MG63 (cell line): Measurements from ENCODE around the gene STAT5A. TPM values are rescaled to one million over a fixed set of nuclear protein-coding genes. Genes with fewer than 3 reads are reported as not detected.
"Not testable (repeated sequence)": the region's sequence is repeated elsewhere in the genome, so short reads cannot be mapped to it uniquely, and the experiment has no call there.

ENCODE experiments used
- DNase-seq: peaks from one replicate; pipeline ENCODE4 v3.0.0-alpha.2; 2020
- H3K27me3 ChIP-seq: fragments of 250-450 bp; sonication (Bioruptor Pico); 2 replicates; pipeline ENCODE4 v1.5.1; 2020; ENCODE audit warnings: mild to moderate bottlenecking, moderate library complexity
- H3K36me3 ChIP-seq: fragments of 250-450 bp; sonication (Bioruptor Pico); 2 replicates; pipeline ENCODE4 v1.5.1; 2020; ENCODE audit warnings: mild to moderate bottlenecking, moderate library complexity
- H3K4me3 ChIP-seq: fragments of 250-450 bp; sonication (Bioruptor Pico); 2 replicates; pipeline ENCODE4 v1.5.1; 2020; ENCODE audit warnings: mild to moderate bottlenecking, moderate library complexity
- H3K9me3 ChIP-seq: fragments of 250-450 bp; sonication (Bioruptor Pico); 2 replicates; pipeline ENCODE4 v1.5.1; 2020; ENCODE audit warnings: mild to moderate bottlenecking, moderate library complexity
- total RNA-seq: library from RNA; depleted of rRNA; stranded (reverse); fragments of >200 nt; shearing (Covaris generic); gene quantifications from 2 replicates; pipeline ENCODE4 v1.2.3, GENCODE V29; 2014; ENCODE audit warnings: low replicate concordance

Gene STAT5A
- total RNA-seq, 1 experiment from 2014 or later: 23.0 TPM

DNA sequence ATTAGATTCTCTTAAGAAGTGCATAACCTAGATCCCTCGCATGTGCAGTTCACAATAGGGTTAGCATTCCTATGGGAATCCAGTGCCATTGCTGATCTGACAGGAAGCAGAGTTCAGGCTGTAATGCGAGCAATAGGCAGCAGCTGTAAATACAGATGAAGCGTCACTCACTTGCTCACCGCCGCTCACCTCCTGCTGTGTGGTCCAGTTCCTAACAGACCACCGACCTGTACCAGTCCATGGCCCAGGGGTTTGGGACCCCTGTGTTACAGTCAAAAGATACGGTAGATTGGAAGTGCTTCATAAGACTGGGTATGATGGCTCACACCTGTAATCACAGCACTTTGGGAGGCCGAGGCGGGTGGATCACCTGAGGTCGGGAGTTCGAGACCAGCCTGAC lies 2.8 kb downstream of the STAT5A start:
- Histone ChIP-seq H3K27me3 (no peaks in the 10 kb centered on the region), H3K4me3 (no peak overlapping the region), H3K36me3 (no peaks in the 10 kb centered on the region), H3K9me3 (no peaks in the 10 kb centered on the region)
- DNase-seq: no peak

DNA sequence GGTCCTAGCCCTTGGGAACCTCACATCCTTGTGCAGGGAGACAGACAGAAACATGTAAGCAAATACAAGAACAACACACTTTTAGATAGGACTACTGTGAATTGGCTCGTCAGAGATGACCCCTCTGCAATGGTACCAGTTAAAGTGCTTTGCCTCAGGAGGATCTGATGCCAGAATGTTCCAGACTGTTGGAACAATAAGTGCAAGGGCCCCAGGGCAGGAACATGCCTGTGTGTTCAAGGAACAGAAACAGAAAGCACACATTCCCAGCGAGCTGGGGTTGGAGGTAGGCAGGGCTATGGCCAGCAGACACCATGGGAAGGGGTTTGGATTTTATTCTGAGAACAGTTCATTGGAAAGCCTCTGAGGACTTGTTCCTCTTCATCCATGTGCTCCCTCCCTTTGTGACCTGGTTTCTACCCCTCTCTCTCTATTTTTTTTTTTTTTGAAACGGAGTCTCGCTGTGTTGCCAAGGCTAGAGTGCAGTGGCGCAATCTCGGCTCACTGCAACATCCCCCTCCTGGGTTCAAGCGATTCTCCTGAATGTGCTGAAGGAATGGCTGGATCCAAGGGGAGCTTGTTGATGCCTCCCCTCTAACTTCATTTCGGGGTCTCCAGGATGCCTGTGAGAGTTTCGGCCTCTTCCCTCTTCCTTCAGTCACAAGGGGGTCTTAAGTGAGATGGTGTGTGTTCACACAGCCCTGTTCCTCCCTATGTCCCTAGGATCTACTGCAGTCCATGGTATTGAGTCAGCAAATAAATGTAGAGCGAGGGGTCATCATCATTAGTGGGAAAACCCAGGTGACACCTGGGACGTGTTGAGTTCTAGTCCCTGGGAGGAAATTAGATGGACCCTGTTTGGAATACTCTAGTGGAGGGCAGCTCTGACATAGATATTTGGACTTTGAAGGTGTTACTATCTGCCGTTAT lies 6.4 kb downstream of the STAT5A start:
- no peaks in the 10 kb centered on the region for H3K27me3 ChIP-seq
- H3K36me3 ChIP-seq: no peaks in the 10 kb centered on the region
- DNase-seq: no peak
- no peak overlapping the region for H3K4me3 ChIP-seq
- H3K9me3 ChIP-seq: no peaks in the 10 kb centered on the region

DNA sequence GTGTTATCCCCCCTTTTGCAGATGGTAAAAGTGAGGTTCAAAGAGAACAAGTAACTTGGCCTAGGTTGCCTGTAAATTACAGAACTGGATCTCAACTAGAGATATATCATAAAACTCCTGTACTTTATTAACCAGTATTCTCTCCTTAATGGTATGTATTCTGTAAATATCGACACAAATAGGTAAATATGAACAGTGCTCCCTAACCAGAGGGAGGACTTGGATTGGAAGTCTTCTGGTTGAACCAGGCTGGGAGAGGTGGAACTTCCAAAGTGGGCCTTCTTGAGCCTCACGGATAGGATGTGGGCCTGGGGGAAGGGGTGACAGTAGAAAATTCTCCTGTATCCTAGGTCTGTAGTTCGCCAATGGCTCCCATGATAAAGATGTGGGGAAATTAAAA lies 7.7 kb downstream of the STAT5A start:
- no peak overlapping the region for H3K4me3 ChIP-seq
- H3K27me3 ChIP-seq: no peaks in the 10 kb centered on the region
- H3K36me3 ChIP-seq: no peaks in the 10 kb centered on the region
- H3K9me3 ChIP-seq: no peaks in the 10 kb centered on the region
- no peak for DNase-seq

DNA sequence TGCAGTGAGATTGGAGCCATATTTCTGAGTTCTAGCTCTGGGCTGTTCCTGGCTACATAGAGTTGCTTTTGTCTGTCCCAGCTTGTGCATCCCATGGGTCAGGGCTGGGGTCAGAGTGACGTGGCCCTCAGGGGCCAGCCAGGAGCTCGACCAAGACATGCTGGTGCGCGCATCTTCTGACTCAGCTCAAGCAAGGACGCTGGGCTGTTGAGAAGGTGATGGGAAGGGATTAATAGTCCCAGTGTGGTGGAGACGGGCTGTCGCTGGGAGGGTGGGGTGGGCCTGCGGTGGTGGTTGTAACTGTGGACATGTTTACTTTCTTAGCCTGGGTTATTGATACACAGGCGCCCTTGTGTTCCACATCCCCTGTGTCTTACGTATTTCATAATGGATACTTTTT lies 9.5 kb downstream of the STAT5A start:
- not testable (repeated sequence) for H3K4me3 ChIP-seq, DNase-seq, H3K9me3 ChIP-seq, H3K27me3 ChIP-seq, H3K36me3 ChIP-seq

DNA sequence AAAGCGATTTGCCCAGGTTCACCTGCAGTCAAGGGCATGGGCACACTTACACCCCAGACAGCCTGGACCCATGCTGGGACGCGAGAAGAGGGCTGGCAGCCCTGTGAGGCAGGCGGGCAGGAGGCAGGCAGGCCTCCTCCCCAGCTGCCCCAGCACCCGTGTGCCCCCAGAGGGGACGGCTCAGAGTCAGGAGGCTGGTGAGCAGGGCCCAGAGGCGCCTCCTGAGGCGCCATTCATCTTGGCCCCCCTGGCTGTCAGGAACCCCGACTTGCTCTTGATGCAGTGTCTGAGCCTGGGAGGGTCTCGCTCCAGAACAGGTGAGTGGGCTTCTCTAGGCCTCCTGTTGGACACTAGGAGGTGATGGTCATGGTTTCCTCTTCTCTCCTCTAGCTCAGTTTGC lies 11.1 kb downstream of the STAT5A start:
- not testable (repeated sequence) for H3K4me3 ChIP-seq, H3K9me3 ChIP-seq, DNase-seq, H3K36me3 ChIP-seq, H3K27me3 ChIP-seq

DNA sequence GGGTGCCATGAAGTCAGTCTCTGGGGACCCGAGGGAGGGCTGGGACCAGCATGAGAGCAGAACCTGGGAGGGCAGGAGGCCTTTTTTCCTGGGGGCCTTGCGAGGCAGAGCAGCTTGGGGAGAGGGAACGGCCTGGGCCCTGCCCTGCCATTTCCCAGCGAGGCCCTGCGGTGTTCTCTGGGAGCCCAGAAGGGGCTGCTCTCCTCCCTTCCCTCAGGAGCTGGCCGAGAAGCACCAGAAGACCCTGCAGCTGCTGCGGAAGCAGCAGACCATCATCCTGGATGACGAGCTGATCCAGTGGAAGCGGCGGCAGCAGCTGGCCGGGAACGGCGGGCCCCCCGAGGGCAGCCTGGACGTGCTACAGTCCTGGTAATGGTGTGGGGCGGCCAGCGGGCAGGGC lies 11.6 kb downstream of the STAT5A start:
- not testable (repeated sequence) for DNase-seq, H3K36me3 ChIP-seq

DNA sequence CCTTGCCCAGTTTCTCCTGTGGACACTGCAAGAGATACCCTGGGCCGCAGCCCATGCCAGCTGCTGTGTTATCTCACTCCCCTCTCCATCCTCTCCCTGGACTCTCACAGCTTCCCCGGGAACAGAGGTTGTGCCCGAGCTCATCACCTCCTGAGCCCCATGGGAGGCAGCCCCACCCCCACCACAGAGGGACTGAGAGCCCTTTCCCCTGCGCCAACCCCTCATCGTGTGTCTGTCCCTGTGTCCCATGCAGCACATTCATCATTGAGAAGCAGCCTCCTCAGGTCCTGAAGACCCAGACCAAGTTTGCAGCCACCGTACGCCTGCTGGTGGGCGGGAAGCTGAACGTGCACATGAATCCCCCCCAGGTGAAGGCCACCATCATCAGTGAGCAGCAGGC lies 12.7 kb downstream of the STAT5A start:
- no peak overlapping the region for H3K4me3 ChIP-seq
- no peaks in the 10 kb centered on the region for H3K9me3 ChIP-seq
- no peaks in the 10 kb centered on the region for H3K27me3 ChIP-seq
- no peak for DNase-seq
- no peaks in the 10 kb centered on the region; the same call in 1 of the 2 replicates for H3K36me3 ChIP-seq

More for the DNA sequence above, 11.6 kb downstream of the STAT5A start:
- not testable (repeated sequence) for H3K9me3 ChIP-seq, H3K4me3 ChIP-seq, H3K27me3 ChIP-seq

DNA sequence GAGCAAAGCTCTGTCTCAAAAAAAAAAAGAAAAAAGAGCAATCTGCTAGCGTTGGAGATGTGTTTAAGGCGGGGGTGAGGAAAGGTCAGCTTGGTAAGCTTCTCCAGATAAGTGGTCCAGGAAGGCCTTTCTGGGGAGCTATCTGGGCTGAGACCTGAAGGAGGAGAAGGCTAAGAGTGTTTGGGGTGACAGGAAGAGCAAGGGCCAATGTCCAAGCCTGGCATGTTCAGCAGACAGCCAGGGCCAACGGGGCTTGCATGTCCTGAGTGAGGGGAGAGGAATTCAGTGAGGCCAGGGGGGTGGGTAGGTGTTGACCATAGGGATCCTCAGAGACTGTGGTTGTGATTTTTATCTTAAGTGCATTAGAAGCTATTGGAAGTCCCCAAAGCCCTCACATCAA lies 15.4 kb downstream of the STAT5A start:
- Histone ChIP-seq H3K36me3 (no peaks in the 10 kb centered on the region; the same call in 1 of the 2 replicates), H3K27me3 (no peaks in the 10 kb centered on the region), H3K4me3 (no peak overlapping the region), H3K9me3 (no peaks in the 10 kb centered on the region)
- DNase-seq: no peak

DNA sequence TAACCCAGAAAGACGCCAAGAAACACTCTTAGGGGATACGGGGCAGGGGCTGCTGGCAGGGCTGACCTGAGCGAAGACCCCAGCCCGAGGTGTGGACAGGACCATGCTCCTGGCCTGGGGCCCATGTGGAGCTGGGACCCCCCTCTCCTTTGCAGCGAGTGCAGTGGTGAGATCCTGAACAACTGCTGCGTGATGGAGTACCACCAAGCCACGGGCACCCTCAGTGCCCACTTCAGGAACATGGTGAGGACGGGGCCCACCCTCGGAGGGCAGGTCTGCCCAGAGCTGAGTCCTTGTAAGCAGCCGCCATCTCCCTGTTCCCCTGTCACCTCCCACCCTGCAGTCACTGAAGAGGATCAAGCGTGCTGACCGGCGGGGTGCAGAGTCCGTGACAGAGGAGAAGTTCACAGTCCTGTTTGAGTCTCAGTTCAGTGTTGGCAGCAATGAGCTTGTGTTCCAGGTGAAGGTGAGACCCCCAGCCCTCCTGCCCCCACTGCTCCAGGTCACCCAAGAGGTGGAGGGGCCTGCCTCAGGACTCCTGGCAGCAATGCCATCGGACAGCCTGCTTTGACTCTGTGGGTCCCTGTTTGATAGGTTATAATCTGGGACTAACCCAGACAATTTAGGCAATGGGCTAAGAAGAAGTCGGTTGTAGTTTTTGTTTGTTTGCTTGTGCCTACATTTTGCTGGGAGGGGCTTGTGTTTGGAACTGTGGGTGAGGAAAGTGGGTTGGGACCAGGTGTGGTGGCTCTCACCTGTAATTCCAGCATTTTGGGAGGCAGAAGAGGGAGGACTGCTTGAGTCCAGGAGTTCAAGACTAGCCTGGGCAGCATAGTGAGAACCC lies 16.1 kb downstream of the STAT5A start:
- Histone ChIP-seq H3K9me3 (no peaks in the 10 kb centered on the region), H3K36me3 (no peaks in the 10 kb centered on the region; the same call in 1 of the 2 replicates), H3K27me3 (no peaks in the 10 kb centered on the region), H3K4me3 (no peak overlapping the region)
- no peak for DNase-seq

DNA sequence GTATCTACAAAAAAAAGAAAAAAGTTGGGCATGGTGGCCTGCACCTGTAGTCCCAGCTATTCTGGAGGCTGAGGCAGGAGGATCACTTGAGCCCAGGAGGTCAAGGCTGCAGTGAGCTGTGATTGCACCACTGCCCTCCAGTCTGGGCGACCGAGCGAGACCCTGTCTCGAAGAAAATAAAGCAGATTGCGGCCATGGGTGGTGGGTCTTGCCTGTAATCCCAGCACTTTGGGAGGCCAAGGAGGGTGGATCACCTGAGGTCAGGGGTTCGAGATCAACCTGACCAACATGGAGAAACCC lies 16.7 kb downstream of the STAT5A start:
- not testable (repeated sequence) for H3K36me3 ChIP-seq, DNase-seq, H3K27me3 ChIP-seq, H3K4me3 ChIP-seq, H3K9me3 ChIP-seq

DNA sequence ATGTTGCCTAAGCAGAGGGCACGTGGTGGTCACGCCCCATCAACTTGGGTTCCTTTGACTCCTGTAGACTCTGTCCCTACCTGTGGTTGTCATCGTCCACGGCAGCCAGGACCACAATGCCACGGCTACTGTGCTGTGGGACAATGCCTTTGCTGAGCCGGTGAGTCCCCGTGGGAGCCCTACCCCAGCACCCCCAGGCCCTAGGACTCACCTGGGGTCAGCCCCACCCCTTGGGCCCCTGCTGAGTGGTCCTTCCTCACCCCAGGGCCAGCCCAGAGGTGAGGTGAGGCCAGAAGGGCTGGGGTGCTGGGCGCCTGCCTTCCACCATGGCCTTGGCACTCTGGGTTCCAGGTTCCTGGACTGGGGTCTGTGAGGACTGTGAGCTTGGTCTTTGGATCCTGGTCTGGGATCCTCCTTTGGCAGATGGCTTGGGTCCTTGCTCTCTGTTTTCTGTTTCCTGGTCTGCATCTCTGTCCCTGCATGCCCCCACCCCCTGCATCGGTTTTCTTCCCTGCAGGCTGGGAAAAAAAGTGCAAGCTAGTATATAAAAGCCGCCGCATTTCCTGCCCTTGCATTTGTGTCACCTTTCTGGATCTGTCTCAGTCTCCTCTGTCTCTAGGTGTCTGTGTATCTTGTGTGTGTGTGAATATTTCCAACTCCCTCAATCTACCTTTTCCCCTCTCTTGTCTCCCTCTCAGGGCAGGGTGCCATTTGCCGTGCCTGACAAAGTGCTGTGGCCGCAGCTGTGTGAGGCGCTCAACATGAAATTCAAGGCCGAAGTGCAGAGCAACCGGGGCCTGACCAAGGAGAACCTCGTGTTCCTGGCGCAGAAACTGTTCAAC lies 17.5 kb downstream of the STAT5A start:
- H3K4me3 ChIP-seq: no peak overlapping the region
- no peaks in the 10 kb centered on the region for H3K9me3 ChIP-seq
- no peaks in the 10 kb centered on the region for H3K27me3 ChIP-seq
- peaks cover 3% of the 10 kb centered on the region; the same call in 1 of the 2 replicates for H3K36me3 ChIP-seq
- no peak for DNase-seq

DNA sequence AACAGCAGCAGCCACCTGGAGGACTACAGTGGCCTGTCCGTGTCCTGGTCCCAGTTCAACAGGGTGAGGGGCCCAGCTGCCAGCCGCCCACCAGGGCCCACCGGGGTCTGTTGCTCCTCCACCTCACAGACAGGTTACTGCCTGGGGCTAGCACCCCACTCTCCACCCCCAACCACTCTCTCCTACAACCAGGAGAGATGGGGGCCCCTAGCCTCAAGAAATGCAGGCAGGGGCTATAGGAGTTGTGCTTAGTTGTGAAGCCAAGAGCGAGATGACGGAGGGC lies 18.0 kb downstream of the STAT5A start:
- Histone ChIP-seq H3K4me3 (no peak overlapping the region), H3K9me3 (no peaks in the 10 kb centered on the region), H3K36me3 (peaks cover 9% of the 10 kb centered on the region), H3K27me3 (no peaks in the 10 kb centered on the region)
- DNase-seq: no peak

DNA sequence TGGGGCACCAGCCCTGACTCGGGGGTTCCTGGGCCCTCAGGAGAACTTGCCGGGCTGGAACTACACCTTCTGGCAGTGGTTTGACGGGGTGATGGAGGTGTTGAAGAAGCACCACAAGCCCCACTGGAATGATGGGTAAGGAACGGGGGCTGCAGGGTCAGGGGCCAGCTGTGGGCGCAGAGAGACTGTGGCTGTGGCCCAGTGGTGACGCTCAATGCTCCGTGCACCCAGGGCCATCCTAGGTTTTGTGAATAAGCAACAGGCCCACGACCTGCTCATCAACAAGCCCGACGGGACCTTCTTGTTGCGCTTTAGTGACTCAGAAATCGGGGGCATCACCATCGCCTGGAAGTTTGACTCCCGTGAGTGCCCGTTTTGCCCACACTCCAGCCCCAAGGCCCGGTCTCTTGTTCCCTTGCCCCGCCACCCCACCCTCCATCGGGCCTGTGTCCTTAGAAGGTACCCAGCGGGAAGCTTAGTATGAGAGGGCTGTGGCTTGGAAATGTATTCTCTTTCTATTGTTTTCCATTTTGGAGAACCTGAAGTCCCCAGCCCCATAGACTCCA lies 19.1 kb downstream of the STAT5A start:
- Histone ChIP-seq H3K36me3 (peaks cover 14% of the 10 kb centered on the region), H3K4me3 (no peak overlapping the region), H3K27me3 (no peaks in the 10 kb centered on the region), H3K9me3 (no peaks in the 10 kb centered on the region)
- no peak for DNase-seq

DNA sequence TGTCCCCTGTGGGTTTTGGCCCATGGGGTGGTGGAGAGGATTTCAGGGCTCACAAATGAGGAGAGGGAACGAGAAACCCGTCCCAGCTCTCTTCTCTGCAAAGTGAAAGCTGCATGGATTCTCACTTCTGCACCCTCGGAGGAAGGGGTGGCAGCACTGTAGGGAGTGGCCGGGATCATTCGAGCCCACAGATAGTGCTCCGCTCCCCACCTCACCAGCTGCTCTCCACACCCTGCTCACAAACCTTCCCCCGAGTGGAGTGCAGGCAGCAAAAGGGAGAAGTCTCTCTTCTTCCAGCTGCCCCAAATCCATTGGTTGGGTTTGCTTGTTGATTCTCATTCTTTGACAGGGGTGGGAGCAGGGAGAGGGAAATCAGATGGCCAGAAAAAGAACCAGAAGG lies 20.1 kb downstream of the STAT5A start:
- Histone ChIP-seq H3K27me3 (no peaks in the 10 kb centered on the region), H3K36me3 (peaks cover 16% of the 10 kb centered on the region), H3K4me3 (no peak overlapping the region), H3K9me3 (no peaks in the 10 kb centered on the region)
- DNase-seq: no peak

DNA sequence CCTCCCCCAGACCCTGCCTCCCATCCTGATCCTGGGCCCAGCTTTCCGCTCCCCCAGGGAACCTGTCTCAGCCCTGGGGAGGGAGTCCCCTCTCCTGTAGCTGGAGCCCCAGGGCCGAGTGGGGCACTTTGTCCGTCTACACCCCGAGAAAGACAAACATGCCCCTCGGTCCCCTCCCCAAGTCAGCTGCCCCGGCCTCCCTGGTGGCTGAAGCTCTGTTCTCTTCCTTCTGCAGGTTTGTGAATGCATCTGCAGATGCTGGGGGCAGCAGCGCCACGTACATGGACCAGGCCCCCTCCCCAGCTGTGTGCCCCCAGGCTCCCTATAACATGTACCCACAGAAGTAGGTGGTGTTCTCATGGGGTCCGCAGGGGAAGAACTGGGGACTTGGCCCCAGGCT lies 20.8 kb downstream of the STAT5A start:
- Histone ChIP-seq H3K9me3 (no peaks in the 10 kb centered on the region), H3K36me3 (peaks cover 23% of the 10 kb centered on the region), H3K27me3 (no peaks in the 10 kb centered on the region), H3K4me3 (no peak overlapping the region)
- DNase-seq: no peak

DNA sequence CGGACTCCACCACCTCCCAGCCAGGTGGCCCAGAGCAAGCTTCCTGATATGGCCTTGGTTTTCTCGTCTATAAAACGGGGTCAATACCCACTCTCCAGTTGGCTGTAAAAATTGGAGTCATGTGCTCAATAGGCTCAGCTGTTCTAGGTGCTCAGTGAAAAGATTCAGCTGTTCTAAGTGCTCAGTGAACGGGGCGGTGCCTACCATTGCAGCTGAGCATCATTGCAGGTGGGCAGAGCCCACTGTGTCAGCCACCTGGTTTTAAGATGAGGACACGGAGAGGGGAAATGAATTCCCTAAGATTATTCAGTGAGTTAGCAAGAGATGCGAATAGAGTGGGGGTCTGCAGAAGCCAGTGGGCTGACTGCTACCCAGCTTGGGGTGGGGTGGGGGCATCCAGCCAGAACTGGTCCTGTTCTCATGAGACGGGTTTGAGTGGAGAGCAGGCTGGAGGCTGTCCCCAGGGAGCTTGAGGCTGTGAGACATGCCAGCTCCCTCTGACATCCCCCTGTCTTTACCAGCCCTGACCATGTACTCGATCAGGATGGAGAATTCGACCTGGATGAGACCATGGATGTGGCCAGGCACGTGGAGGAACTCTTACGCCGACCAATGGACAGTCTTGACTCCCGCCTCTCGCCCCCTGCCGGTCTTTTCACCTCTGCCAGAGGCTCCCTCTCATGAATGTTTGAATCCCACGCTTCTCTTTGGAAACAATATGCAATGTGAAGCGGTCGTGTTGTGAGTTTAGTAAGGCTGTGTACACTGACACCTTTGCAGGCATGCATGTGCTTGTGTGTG lies 21.9 kb downstream of the STAT5A start:
- Histone ChIP-seq H3K9me3 (no peaks in the 10 kb centered on the region), H3K27me3 (no peaks in the 10 kb centered on the region), H3K36me3 (peaks cover 30% of the 10 kb centered on the region), H3K4me3 (no peak overlapping the region)
- DNase-seq: no peak
